ENCODE results near the gene SLC25A38. TPM values are rescaled to one million over a fixed set of nuclear protein-coding genes. Genes with fewer than 3 reads are reported as not detected.

SLC25A38 gene
- total RNA-seq, 1 donor from 2014 or later, result 20.6 TPM

GRCh38 chr3:39387411-39387975, 4.3 kb downstream of the SLC25A38 start:
- intact Hi-C loops (cut with DNase I), result no loop called here
- no peak overlapping the region for H3K4me3 ChIP-seq
- peak in 1 of 2 donors; percentile 79 for DNase-seq (ENCODE audit: extremely low spot score in 2 of 2)
- H3K27me3 ChIP-seq, result no peaks in the 10 kb centered on the region
- no peaks in the 10 kb centered on the region for H3K9me3 ChIP-seq
- peaks cover 36% of the 10 kb centered on the region for H3K4me1 ChIP-seq
- no peak for TF ChIP-seq CTCF (IDR thresholded peaks at IDR 0.05)
- no peak for TF ChIP-seq POLR2AphosphoS5 (IDR thresholded peaks at IDR 0.05; ENCODE audit: insufficient read depth in 1 of 2, low read depth in 1 of 2)
- no peak for TF ChIP-seq POLR2A (IDR thresholded peaks at IDR 0.05)
- no peak overlapping the region for H3K27ac ChIP-seq
- peaks cover 0 to 26% of the 10 kb centered on the region in 2 donors for H3K36me3 ChIP-seq

DNA sequence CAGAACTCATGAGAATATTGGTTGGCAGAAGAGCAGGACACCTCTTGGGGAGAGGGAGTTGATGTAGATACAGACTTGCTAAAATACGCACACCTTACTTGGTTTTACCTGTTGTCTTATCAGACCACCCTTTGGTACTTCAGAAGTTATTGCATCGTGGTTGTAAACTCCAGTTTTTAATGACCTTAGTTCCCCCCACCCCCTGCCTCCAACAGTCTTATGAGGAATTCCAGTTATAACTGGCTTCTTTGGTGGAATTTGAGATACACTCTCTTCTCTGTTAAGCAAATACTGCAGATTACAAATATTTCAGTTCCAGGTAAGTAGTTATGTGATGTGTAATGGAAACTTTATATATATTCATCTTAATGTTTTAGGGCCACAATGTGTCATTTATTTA, 5.0 kb downstream of the SLC25A38 start:
- H3K27me3 ChIP-seq, result no peaks in the 10 kb centered on the region
- TF ChIP-seq POLR2AphosphoS5 (IDR thresholded peaks at IDR 0.05; ENCODE audit: insufficient read depth in 1 of 2, low read depth in 1 of 2) (no peak), CTCF (IDR thresholded peaks at IDR 0.05) (no peak), POLR2A (IDR thresholded peaks at IDR 0.05) (no peak)
- peaks cover 0 to 32% of the 10 kb centered on the region in 2 donors for H3K36me3 ChIP-seq
- no peak overlapping the region for H3K4me3 ChIP-seq
- intact Hi-C loops (cut with DNase I), result no loop called here
- no peak overlapping the region for H3K27ac ChIP-seq
- no peak for DNase-seq (ENCODE audit: extremely low spot score in 2 of 2)
- H3K4me1 ChIP-seq, result peaks cover 30% of the 10 kb centered on the region
- H3K9me3 ChIP-seq, result no peaks in the 10 kb centered on the region

GRCh38 chr3:39388741-39389248, 5.6 kb downstream of the SLC25A38 start:
- Histone ChIP-seq H3K4me1 (peaks cover 30% of the 10 kb centered on the region), H3K27me3 (no peaks in the 10 kb centered on the region), H3K4me3 (no peak overlapping the region), H3K36me3 (peaks cover 0 to 39% of the 10 kb centered on the region in 2 donors), H3K9me3 (no peaks in the 10 kb centered on the region), H3K27ac (no peak overlapping the region)
- no peak for DNase-seq (ENCODE audit: extremely low spot score in 2 of 2)
- intact Hi-C loops (cut with DNase I), result no loop called here
- TF ChIP-seq POLR2AphosphoS5 (IDR thresholded peaks at IDR 0.05; ENCODE audit: insufficient read depth in 1 of 2, low read depth in 1 of 2) (no peak), CTCF (IDR thresholded peaks at IDR 0.05) (no peak)

GRCh38 chr3:39390181-39390580, 7.0 kb downstream of the SLC25A38 start:
- intact Hi-C loops (cut with DNase I), result no loop called here
- no peaks in the 10 kb centered on the region for H3K9me3 ChIP-seq
- no peak overlapping the region for H3K4me3 ChIP-seq
- DNase-seq (ENCODE audit: extremely low spot score in 2 of 2), result no peak
- H3K27ac ChIP-seq, result no peak overlapping the region
- TF ChIP-seq POLR2AphosphoS5 (IDR thresholded peaks at IDR 0.05; ENCODE audit: insufficient read depth in 1 of 2, low read depth in 1 of 2) (no peak), CTCF (IDR thresholded peaks at IDR 0.05) (no peak), POLR2A (IDR thresholded peaks at IDR 0.05) (no peak)
- H3K36me3 ChIP-seq, result peaks cover 0 to 52% of the 10 kb centered on the region in 2 donors
- peaks cover 21% of the 10 kb centered on the region for H3K4me1 ChIP-seq
- no peaks in the 10 kb centered on the region for H3K27me3 ChIP-seq

GRCh38 chr3:39396690-39397089, 13.5 kb downstream of the SLC25A38 start:
- TF ChIP-seq POLR2A (IDR thresholded peaks at IDR 0.05) (no peak), CTCF (IDR thresholded peaks at IDR 0.05) (no peak), POLR2AphosphoS5 (IDR thresholded peaks at IDR 0.05; ENCODE audit: insufficient read depth in 1 of 2, low read depth in 1 of 2) (no peak)
- Histone ChIP-seq H3K27ac (no peak overlapping the region), H3K9me3 (no peaks in the 10 kb centered on the region), H3K27me3 (no peaks in the 10 kb centered on the region), H3K4me3 (no peak overlapping the region), H3K4me1 (no peaks in the 10 kb centered on the region), H3K36me3 (peaks cover 0 to 63% of the 10 kb centered on the region in 2 donors)
- no peak for DNase-seq (ENCODE audit: extremely low spot score in 2 of 2)
- intact Hi-C loops (cut with DNase I), result no loop called here

Data from vagina (tissue), 2 donors.